ENCODE results near the gene ZNF512B.

Gene ZNF512B

DNA sequence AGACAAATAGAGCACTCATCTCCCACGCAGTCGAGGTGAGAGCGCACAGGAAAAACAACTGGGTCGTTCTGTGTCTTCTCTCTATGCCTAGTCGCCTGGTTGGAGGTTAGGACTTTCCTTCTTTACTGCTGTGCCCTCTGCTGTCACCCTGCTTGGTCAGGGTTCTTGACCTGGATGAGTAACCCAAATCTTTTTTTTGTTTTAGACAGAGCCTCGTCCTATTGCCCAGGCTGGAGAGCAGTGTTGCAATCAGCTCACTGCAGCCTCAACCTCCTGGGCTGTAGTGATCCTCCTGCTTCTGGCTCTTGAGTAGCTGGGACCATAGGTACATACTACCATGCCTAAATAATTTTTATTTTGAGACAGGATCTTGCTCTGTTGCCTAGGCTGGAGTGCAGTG is 35.7 kb upstream of the ZNF512B start:
- TF ChIP-seq, protein P1, sequence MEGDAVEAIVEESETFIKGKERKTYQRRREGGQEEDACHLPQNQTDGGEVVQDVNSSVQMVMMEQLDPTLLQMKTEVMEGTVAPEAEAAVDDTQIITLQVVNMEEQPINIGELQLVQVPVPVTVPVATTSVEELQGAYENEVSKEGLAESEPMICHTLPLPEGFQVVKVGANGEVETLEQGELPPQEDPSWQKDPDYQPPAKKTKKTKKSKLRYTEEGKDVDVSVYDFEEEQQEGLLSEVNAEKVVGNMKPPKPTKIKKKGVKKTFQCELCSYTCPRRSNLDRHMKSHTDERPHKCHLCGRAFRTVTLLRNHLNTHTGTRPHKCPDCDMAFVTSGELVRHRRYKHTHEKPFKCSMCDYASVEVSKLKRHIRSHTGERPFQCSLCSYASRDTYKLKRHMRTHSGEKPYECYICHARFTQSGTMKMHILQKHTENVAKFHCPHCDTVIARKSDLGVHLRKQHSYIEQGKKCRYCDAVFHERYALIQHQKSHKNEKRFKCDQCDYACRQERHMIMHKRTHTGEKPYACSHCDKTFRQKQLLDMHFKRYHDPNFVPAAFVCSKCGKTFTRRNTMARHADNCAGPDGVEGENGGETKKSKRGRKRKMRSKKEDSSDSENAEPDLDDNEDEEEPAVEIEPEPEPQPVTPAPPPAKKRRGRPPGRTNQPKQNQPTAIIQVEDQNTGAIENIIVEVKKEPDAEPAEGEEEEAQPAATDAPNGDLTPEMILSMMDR (IDR thresholded peaks at IDR 0.05) = no peak

DNA sequence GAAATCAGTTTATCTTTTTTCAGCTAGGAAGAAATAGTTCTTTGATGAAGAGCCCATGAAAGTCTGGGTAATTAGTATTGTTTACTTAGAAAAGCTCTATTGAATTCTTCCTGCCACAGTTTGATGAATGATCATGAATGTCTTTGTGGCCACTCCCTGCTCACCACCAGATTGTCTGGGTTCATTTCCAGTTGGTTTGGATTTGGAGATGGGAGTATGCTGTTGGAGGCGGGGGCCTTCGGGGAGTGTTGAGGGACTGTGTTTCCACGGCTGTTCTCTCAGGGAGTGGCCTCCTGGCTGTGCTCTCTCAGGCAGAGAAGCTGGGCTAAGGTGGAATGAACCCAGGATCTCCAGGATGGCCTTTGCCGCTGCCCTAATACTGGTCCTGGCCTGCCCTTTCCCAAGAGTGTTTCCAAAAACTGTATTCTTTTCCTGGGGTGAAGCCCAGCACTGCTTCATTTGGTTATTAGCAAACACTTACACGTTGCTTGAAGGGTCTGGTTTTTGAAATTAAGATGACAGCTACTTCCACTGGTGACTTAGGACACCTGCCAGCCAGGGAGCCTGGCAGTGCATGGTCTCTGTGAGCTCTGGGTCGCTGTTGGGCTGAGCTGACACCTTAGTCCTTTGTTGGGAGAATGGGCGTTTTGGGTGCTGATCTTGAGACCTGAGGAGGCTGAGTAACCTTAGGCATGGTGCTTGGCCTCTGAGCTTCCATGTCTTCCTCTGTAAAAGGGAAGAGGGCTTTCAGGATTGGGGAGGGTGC is 34.4 kb upstream of the ZNF512B start:
- TF ChIP-seq, protein P1 (IDR thresholded peaks at IDR 0.05) = no peak

DNA sequence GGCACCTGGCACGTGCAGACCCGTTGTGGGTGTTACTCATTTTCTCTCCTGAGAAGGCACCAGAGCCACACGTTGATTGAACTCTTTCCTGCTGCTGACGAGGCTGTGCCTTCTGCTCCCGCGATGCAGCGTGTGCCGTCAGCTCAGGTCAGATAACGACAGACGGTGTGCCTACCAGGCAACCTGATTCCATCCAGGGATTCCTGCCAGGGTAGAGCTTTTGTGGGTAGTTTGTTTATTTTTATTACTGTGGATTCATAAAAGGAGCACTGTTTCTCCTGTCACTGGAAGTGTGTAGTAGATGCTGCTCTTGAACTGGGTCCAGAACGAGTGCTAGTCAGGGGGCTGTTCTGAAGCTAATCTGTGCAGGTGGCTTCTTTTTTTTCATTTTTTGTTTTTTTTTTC is 31.9 kb upstream of the ZNF512B start:
- TF ChIP-seq, protein P1 (IDR thresholded peaks at IDR 0.05) = no peak

DNA sequence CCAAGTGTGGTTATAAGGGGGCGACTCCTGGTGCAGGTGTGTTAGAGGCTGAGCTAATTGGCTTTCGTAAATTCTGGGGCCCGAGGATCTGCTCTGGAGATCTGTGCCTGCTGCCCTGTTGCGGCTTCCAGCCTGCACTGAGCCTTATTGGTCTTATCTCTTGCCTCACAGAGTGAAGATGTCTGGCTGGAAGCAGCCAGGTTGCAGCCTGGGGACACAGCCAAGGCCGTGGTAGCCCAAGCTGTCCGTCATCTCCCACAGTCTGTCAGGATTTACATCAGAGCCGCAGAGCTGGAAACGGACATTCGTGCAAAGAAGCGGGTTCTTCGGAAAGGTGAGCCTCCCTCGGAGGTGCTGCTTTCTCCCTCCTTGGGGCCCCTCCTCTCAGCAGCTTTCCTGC is 31.2 kb upstream of the ZNF512B start:
- TF ChIP-seq, protein P1 (IDR thresholded peaks at IDR 0.05) = no peak

DNA sequence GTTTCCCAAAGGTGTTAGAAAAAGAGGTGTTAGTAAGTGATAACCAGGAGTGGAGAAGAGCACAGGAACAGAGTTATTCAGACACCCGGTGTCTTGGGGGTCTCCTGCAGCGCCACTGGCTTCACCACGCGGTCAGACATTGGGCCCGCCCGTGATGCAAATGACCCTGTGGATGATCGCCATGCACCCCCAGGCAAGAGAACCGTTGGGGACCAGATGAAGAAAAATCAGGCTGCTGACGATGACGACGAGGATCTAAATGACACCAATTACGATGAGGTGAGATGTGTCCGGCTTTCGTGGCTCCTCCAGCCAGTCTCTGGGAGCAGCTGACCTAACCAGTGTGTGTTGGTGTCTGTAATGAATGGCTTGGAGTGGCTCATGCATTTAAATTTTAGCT is 13.2 kb upstream of the ZNF512B start:
- TF ChIP-seq, protein P1 (IDR thresholded peaks at IDR 0.05) = no peak

DNA sequence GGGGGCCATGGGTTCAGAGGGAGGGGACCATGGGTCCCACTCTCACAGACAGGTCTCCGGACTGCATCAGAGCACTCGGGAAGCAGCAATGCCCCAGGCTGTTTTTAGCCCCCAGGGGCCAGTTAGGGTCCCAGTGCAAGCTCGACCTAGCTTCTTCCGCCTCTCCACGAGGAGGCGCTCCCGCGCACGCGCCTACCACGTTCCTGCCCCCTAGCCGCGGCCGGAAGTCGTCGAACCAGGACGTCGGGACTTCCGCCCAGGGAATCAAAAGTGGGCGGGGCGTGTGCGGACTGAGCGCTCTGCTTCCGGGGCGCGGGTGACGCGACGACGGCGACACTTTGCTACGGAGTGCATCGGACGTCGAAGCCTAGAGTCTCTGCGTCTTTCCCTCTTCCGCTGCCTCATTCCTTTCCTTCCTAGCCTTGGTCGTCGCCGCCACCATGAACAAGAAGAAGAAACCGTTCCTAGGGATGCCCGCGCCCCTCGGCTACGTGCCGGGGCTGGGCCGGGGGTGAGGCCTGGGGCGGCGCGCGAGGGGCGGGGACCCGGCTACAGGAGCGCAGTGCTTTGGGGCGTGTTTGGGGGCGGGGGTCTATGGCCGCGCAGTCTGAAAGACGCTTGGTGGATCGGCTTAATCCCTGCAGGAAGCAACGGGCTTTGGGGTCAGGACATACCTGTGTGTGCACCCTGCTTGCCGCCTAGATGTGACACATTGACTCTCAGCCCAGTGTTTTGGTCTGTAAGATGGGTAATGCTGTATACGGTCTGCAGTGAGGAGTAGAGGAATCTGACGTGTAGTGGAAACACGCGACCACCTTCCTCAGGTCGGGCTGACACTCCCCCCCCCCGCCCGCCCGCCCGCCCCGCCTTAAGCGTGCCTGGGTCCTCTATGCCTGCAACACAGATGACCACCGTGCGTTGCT is 11.3 kb upstream of the ZNF512B start, which contains the start of gene PRPF6:
Gene PRPF6, plus strand, starts transcription at position 327 of the 923 bp plus-strand sequence. Its CDS starts 114 bp downstream, at position 441.
- TF ChIP-seq, protein P1 (IDR thresholded peaks at IDR 0.05) = peak; percentile 89

DNA sequence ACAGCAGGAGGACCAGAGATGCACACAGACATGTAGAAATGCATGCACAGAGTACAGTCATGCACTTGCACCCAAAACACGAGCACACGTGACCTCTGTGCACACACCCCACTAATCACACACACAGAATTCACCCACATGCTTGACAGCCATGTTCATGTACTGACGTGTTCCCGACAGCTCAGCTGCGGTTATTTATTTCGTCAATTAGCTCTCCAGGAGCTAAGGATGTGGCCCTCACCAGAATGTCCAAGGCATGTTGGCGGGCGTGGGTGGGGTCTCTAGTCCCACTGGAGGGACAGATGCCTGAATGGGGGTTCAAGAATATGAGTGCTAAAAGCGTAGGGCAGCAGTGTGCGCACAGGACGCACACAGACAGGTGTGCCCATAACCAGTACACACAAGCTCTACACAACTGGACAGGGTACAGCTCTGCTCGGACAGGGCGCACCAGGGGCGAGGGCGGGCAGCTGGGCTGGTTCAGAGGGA is 10.6 kb upstream of the ZNF512B start:
- TF ChIP-seq, protein P1 (IDR thresholded peaks at IDR 0.05) = no peak

Data from LNCAP (cell line).